ENCODE data around the gene PPIE. TPM values are rescaled to one million over a fixed set of nuclear protein-coding genes. Genes with fewer than 3 reads are reported as not detected.

The PPIE gene
- total and polyA plus RNA-seq, 2 of the 8 experiments (the other 6 are each of a cell fraction or from before 2014, with no cell fraction given): 38.9 to 56.1 TPM

DNA sequence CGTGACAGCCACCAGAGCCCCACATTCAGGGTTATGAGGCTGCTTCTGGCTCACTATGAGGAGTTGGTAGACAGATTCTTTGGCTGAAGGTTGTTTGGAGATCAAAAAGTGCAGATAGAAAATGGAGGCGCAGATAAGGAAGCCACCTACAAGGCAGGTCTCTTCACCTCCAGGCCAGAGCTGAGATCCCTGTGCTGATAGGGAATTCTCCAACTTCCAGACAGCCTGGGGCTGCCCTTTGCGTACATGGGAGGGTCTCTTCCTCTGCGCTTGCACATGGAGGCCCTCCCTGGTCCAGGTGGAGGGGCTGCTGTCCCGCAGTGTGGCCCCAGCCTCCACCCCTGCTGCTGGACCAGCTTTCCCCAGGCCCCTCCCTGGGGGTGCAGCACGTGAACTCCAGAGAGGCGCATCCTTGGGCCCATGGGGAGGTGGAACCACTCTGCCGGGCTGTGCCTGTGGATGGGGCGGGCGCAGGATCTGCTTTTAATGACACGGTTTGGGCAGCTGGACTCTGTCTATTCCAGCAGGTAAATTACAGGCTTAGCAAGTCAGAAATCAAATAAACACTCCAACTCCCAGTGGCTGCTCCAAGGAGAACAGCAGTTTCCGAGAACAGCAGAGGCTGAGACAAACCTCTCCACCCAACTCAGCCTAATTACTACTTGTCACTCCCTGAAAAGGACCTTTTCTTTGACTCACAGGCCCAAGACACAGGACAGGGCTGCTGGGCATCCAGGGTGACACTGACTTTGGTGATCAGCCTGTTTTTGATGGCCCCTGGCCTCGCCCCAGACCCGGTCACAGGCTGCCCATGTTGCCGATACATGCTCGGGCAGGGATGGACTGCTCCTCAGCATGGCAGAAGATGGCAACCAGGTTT, 20.1 kb downstream of the PPIE start (continued):
- TF ChIP-seq POLR2AphosphoS5 (IDR thresholded peaks at IDR 0.05; ENCODE audit: low read depth, low read length) (no peak), NRF1 (IDR thresholded peaks at IDR 0.05; ENCODE audit: low read depth, low read length) (no peak), SIRT6 (IDR thresholded peaks at IDR 0.05; ENCODE audit: low read length) (no peak), RFX5 (IDR thresholded peaks at IDR 0.05; ENCODE audit: borderline replicate concordance, low read depth, low read length) (no peak), RAD21 (IDR thresholded peaks at IDR 0.05 in 1 of 2, conservative IDR thresholded peaks at IDR 0.05 in 1 of 2; ENCODE audit: low read depth in 2 of 2, low read length in 2 of 2) (no peak)
